ENCODE data around the gene PRKRIP1.

GRCh38 chr7:102417105-102417504, 20.9 kb downstream of the PRKRIP1 start:
- no peak for TF ChIP-seq CTCF (IDR thresholded peaks at IDR 0.05)
- no peak for TF ChIP-seq POLR2A (IDR thresholded peaks at IDR 0.05)
